ENCODE results near the gene SEMA4D.

SEMA4D gene

GRCh38 chr9:89378541-89378940, 119.4 kb downstream of the SEMA4D start:
- Histone ChIP-seq H3K4me1 (ENCODE audit: insufficient read depth, insufficient read length) (peaks cover 12% of the 10 kb centered on the region), H3K36me3 (ENCODE audit: insufficient read depth, insufficient read length, low read length) (peaks cover 12% of the 10 kb centered on the region), H3K27me3 (ENCODE audit: insufficient read depth, insufficient read length) (no peaks in the 10 kb centered on the region), H3K9me3 (ENCODE audit: insufficient read depth, low read length) (no peaks in the 10 kb centered on the region), H3K4me3 (ENCODE audit: insufficient read length, low read depth) (no peak overlapping the region), H3K9ac (ENCODE audit: insufficient read length, low read depth) (no peak overlapping the region)
- TF ChIP-seq YY1 (IDR thresholded peaks at IDR 0.05; ENCODE audit: insufficient read depth, insufficient read length) (no peak), SUZ12 (IDR thresholded peaks at IDR 0.05; ENCODE audit: extremely low read depth, insufficient read depth, insufficient read length) (no peak), ZNF274 (IDR thresholded peaks at IDR 0.05; ENCODE audit: low read depth, low read length) (no peak)
- no peak for DNase-seq (ENCODE audit: low read depth, low spot score)

DNA sequence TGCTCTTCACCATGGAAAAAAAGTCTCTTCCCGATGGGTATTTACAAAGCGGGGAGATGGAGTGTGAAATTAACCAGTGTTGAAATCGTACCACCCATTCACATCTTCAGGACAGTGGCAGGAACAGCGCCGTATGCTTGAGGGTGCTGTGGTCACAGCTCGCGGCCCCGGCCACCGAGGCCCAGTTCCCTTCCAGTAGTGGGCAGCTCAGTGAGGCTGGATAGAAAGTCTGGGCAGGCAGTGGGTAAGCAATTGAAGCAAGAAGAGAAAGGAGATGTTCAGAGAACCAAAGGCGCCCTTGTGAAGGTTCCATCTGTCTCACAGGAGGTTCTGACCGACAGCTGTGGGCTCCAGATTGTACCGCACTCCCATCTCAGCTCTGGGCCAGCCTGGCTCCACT, 120.5 kb downstream of the SEMA4D start:
- no peaks in the 10 kb centered on the region for H3K9me3 ChIP-seq (ENCODE audit: insufficient read depth, low read length)
- no peak for DNase-seq (ENCODE audit: low read depth, low spot score)
- H3K4me1 ChIP-seq (ENCODE audit: insufficient read depth, insufficient read length) = peaks cover 4% of the 10 kb centered on the region
- peaks cover 10% of the 10 kb centered on the region for H3K36me3 ChIP-seq (ENCODE audit: insufficient read depth, insufficient read length, low read length)
- H3K27me3 ChIP-seq (ENCODE audit: insufficient read depth, insufficient read length) = no peaks in the 10 kb centered on the region
- H3K9ac ChIP-seq (ENCODE audit: insufficient read length, low read depth) = no peak overlapping the region
- H3K4me3 ChIP-seq (ENCODE audit: insufficient read length, low read depth) = no peak overlapping the region
- no peak for TF ChIP-seq YY1 (IDR thresholded peaks at IDR 0.05; ENCODE audit: insufficient read depth, insufficient read length)
- no peak for TF ChIP-seq SUZ12 (IDR thresholded peaks at IDR 0.05; ENCODE audit: extremely low read depth, insufficient read depth, insufficient read length)
- TF ChIP-seq ZNF274 (IDR thresholded peaks at IDR 0.05; ENCODE audit: low read depth, low read length) = no peak

- Histone ChIP-seq H3K27me3 (ENCODE audit: insufficient read depth, insufficient read length) (no peaks in the 10 kb centered on the region), H3K9me3 (ENCODE audit: insufficient read depth, low read length) (no peaks in the 10 kb centered on the region), H3K36me3 (ENCODE audit: insufficient read depth, insufficient read length, low read length) (peaks cover 10% of the 10 kb centered on the region), H3K9ac (ENCODE audit: insufficient read length, low read depth) (no peak overlapping the region), H3K4me1 (ENCODE audit: insufficient read depth, insufficient read length) (peaks cover 3% of the 10 kb centered on the region), H3K4me3 (ENCODE audit: insufficient read length, low read depth) (no peak overlapping the region)
- TF ChIP-seq SUZ12 (IDR thresholded peaks at IDR 0.05; ENCODE audit: extremely low read depth, insufficient read depth, insufficient read length) (no peak), YY1 (IDR thresholded peaks at IDR 0.05; ENCODE audit: insufficient read depth, insufficient read length) (no peak), ZNF274 (IDR thresholded peaks at IDR 0.05; ENCODE audit: low read depth, low read length) (no peak)
- DNase-seq (ENCODE audit: low read depth, low spot score) = no peak
These were observed 121.1 kb downstream of the SEMA4D start for GRCh38 chr9:89376741-89377351.

DNA sequence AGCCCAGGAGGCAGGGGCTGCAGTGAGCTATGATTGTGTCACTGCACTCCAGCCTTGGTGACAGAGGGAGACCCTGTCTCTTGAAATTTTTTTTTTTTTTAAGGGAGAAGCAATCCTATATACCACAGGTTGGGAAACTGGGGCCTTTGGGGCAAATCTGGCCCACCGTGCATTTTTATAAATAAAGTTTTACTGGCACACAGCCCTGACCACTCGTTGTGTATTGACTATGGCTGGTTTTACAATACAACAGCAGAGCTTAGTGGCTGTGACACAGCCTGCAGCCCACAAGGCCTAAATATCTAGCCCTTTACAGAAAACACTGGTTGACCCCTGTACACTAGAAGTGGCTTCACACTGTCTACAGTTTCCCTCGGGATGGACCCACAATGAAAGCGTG, 121.6 kb downstream of the SEMA4D start:
- DNase-seq (ENCODE audit: low read depth, low spot score) = no peak
- no peak overlapping the region for H3K4me3 ChIP-seq (ENCODE audit: insufficient read length, low read depth)
- TF ChIP-seq SUZ12 (IDR thresholded peaks at IDR 0.05; ENCODE audit: extremely low read depth, insufficient read depth, insufficient read length) = no peak
- no peak for TF ChIP-seq ZNF274 (IDR thresholded peaks at IDR 0.05; ENCODE audit: low read depth, low read length)
- TF ChIP-seq YY1 (IDR thresholded peaks at IDR 0.05; ENCODE audit: insufficient read depth, insufficient read length) = no peak
- peaks cover 3% of the 10 kb centered on the region for H3K4me1 ChIP-seq (ENCODE audit: insufficient read depth, insufficient read length)
- no peak overlapping the region for H3K9ac ChIP-seq (ENCODE audit: insufficient read length, low read depth)
- peaks cover 10% of the 10 kb centered on the region for H3K36me3 ChIP-seq (ENCODE audit: insufficient read depth, insufficient read length, low read length)
- H3K9me3 ChIP-seq (ENCODE audit: insufficient read depth, low read length) = no peaks in the 10 kb centered on the region
- H3K27me3 ChIP-seq (ENCODE audit: insufficient read depth, insufficient read length) = no peaks in the 10 kb centered on the region

DNA sequence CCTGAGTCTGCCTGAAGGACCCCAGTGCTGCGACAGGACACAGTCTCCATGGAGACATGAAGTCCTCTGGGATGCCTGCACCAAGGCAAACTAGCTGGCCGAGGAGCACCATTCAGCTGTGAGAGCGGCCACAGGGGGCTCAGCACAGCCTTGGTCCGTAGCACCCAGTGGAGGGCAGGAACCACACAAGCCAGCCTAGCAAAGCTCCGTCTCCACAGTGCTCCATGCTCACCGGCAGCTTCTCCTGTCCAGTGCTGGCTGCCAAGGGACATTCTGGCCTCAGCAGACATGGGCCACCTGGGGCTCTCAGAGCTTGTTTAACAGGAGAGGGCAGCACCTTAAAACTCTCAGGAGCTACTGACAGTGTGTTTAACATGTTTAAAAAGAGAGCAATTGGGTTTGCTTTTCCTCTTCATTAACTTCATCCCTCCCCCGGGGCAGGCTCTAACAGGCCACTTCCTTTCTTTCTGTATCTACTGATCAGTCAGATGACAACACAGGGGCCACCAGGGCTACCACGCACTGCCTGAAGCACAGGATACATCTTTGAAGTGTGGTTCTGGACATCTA, 122.6 kb downstream of the SEMA4D start:
- Histone ChIP-seq H3K36me3 (ENCODE audit: insufficient read depth, insufficient read length, low read length) (peaks cover 10% of the 10 kb centered on the region), H3K27me3 (ENCODE audit: insufficient read depth, insufficient read length) (no peaks in the 10 kb centered on the region), H3K9ac (ENCODE audit: insufficient read length, low read depth) (no peak overlapping the region), H3K4me3 (ENCODE audit: insufficient read length, low read depth) (no peak overlapping the region), H3K9me3 (ENCODE audit: insufficient read depth, low read length) (no peaks in the 10 kb centered on the region), H3K4me1 (ENCODE audit: insufficient read depth, insufficient read length) (peaks cover 3% of the 10 kb centered on the region)
- no peak for TF ChIP-seq ZNF274 (IDR thresholded peaks at IDR 0.05; ENCODE audit: low read depth, low read length)
- no peak for TF ChIP-seq SUZ12 (IDR thresholded peaks at IDR 0.05; ENCODE audit: extremely low read depth, insufficient read depth, insufficient read length)
- no peak for TF ChIP-seq YY1 (IDR thresholded peaks at IDR 0.05; ENCODE audit: insufficient read depth, insufficient read length)
- DNase-seq (ENCODE audit: low read depth, low spot score) = no peak

GRCh38 chr9:89374176-89374575, 123.7 kb downstream of the SEMA4D start:
- no peak for DNase-seq (ENCODE audit: low read depth, low spot score)
- H3K9ac ChIP-seq (ENCODE audit: insufficient read length, low read depth) = no peak overlapping the region
- no peak for TF ChIP-seq YY1 (IDR thresholded peaks at IDR 0.05; ENCODE audit: insufficient read depth, insufficient read length)
- TF ChIP-seq ZNF274 (IDR thresholded peaks at IDR 0.05; ENCODE audit: low read depth, low read length) = no peak
- TF ChIP-seq SUZ12 (IDR thresholded peaks at IDR 0.05; ENCODE audit: extremely low read depth, insufficient read depth, insufficient read length) = no peak

DNA sequence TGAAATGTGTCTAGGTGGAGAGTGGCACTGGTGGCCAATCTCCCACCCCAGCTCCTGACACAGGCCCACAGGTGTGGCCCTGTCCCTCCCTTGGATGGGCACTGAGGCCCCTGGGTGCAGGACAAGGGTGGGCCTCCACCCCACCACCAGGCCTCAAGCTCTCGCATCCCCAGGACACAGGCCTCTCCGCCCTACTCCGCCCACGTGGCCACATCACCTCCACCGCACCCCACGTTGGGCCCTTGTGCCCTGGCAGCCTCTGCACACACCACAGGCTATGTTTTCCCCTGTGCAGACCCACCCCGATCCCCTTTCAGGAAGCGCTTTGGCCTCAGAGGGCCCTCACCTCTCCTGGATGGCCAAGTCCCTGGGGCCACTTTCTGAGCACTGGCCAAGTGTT, 124.9 kb downstream of the SEMA4D start:
- TF ChIP-seq YY1 (IDR thresholded peaks at IDR 0.05; ENCODE audit: insufficient read depth, insufficient read length) (no peak), SUZ12 (IDR thresholded peaks at IDR 0.05; ENCODE audit: extremely low read depth, insufficient read depth, insufficient read length) (no peak), ZNF274 (IDR thresholded peaks at IDR 0.05; ENCODE audit: low read depth, low read length) (no peak)
- Histone ChIP-seq H3K9ac (ENCODE audit: insufficient read length, low read depth) (no peak overlapping the region), H3K4me1 (ENCODE audit: insufficient read depth, insufficient read length) (peaks cover 3% of the 10 kb centered on the region), H3K36me3 (ENCODE audit: insufficient read depth, insufficient read length, low read length) (no peaks in the 10 kb centered on the region), H3K4me3 (ENCODE audit: insufficient read length, low read depth) (no peak overlapping the region), H3K27me3 (ENCODE audit: insufficient read depth, insufficient read length) (no peaks in the 10 kb centered on the region), H3K9me3 (ENCODE audit: insufficient read depth, low read length) (no peaks in the 10 kb centered on the region)
- DNase-seq (ENCODE audit: low read depth, low spot score) = no peak

More at GRCh38 chr9:89374176-89374575, 123.7 kb downstream of the SEMA4D start:
- Histone ChIP-seq H3K4me3 (ENCODE audit: insufficient read length, low read depth) (no peak overlapping the region), H3K4me1 (ENCODE audit: insufficient read depth, insufficient read length) (peaks cover 3% of the 10 kb centered on the region), H3K9me3 (ENCODE audit: insufficient read depth, low read length) (no peaks in the 10 kb centered on the region), H3K27me3 (ENCODE audit: insufficient read depth, insufficient read length) (no peaks in the 10 kb centered on the region), H3K36me3 (ENCODE audit: insufficient read depth, insufficient read length, low read length) (peaks cover 8% of the 10 kb centered on the region)

All from NT2/D1 (cell line).